HFFc6 (cell line): Measurements from ENCODE around the gene PRR33. TPM values are rescaled to one million over a fixed set of nuclear protein-coding genes. Genes with fewer than 3 reads are reported as not detected.

Source experiments
- DNase-seq: peaks from one replicate; pipeline ENCODE4 v3.0.0-alpha.2; 2018
- H3K27ac Mint-ChIP-seq: 2 replicates; pipeline ENCODE4 v1.8.0; 2020; ENCODE audit warnings: mild to moderate bottlenecking, mixed read lengths
- H3K27me3 Mint-ChIP-seq: 2 replicates; pipeline ENCODE4 v1.8.0; 2021; ENCODE audit warnings: mild to moderate bottlenecking, moderate library complexity, mixed read lengths; ENCODE audit not compliant: insufficient read depth
- H3K36me3 Mint-ChIP-seq: 2 replicates; pipeline ENCODE4 v1.8.0; 2021; ENCODE audit warnings: low read depth, mixed read lengths
- H3K4me1 Mint-ChIP-seq: 2 replicates; pipeline ENCODE4 v1.8.0; 2020; ENCODE audit warnings: low read depth, mixed read lengths
- H3K4me3 Mint-ChIP-seq: 2 replicates; pipeline ENCODE4 v1.8.0; 2020; ENCODE audit warnings: mild to moderate bottlenecking, moderate library complexity, mixed read lengths
- H3K9me3 Mint-ChIP-seq: 2 replicates; pipeline ENCODE4 v1.8.0; 2020; ENCODE audit warnings: mild to moderate bottlenecking, mixed read lengths
- microRNA-seq: library from miRNA; unstranded; fragments of <30 nt; microRNA quantifications from one replicate; pipeline ENCODE4, GENCODE V29; 2019
- total RNA-seq, 6 experiments: library from RNA; stranded (reverse); fragmentation: NEBNext Ultra II Directional; extraction: Animal tissue kit (Norgen Biotek cat#: 25700); gene quantifications; 2 replicates in 1 of 6; 3 replicates in 5 of 6; pipeline ENCODE4 v1.2.3, GENCODE V29; 2021
- TF ChIP-seq, protein P1 (sequence below): fragments of 200-600 bp; sonication (generic); IDR thresholded peaks from 2 replicates; pipeline ENCODE4 v1.5.0; 2021; ENCODE audit warnings: antibody characterized with exemption, mild to moderate bottlenecking

PRR33 gene
- total RNA-seq, 6 experiments from 2014 or later, result not detected

GRCh38 chr11:1839204-1839923, 52.3 kb downstream of the PRR33 start:
- TF ChIP-seq, protein P1, sequence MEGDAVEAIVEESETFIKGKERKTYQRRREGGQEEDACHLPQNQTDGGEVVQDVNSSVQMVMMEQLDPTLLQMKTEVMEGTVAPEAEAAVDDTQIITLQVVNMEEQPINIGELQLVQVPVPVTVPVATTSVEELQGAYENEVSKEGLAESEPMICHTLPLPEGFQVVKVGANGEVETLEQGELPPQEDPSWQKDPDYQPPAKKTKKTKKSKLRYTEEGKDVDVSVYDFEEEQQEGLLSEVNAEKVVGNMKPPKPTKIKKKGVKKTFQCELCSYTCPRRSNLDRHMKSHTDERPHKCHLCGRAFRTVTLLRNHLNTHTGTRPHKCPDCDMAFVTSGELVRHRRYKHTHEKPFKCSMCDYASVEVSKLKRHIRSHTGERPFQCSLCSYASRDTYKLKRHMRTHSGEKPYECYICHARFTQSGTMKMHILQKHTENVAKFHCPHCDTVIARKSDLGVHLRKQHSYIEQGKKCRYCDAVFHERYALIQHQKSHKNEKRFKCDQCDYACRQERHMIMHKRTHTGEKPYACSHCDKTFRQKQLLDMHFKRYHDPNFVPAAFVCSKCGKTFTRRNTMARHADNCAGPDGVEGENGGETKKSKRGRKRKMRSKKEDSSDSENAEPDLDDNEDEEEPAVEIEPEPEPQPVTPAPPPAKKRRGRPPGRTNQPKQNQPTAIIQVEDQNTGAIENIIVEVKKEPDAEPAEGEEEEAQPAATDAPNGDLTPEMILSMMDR, result no peak
- no peak overlapping the region for H3K27ac Mint-ChIP-seq
- H3K9me3 Mint-ChIP-seq, result no peaks in the 10 kb centered on the region
- no peak overlapping the region for H3K4me3 Mint-ChIP-seq
- no peaks in the 10 kb centered on the region for H3K36me3 Mint-ChIP-seq
- no peaks in the 10 kb centered on the region for H3K4me1 Mint-ChIP-seq
- H3K27me3 Mint-ChIP-seq, result peaks cover 4% of the 10 kb centered on the region
- no peak for DNase-seq

DNA sequence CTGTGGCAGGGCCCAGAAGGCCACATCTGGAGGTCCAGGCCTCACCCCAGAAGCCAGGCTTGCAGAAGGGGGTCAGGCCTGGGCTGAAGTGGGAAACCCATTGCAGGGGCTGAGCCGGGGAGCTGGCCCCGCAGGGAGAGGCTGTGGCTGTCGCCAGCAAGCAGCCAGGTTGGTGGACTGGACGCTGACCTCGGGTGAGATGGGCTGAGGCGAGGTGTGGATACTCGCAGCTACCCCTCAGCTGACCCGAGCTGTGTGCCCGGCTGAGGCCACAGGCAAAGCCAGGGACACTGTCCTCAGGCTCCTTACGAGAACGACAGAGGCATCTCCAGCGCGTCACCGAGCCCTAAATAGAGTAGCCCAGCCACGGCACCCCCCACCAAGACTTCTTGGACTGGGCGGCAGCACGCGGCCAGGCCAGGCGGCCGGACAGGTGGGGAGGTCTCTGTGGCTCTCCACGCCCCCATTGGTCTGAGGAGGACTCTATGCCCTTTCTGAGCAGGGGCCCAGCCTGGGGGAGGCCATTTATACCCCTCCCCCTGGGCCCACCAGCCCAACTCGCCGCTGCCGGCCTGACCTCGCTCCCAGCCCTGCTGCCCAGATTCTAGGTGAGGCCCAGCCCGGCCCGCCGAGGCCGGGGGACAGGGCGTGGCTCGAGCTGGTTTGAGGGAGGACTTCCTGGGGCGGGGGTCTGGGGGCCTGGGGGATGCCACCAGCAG, 53.1 kb downstream of the PRR33 start, which contains the start of gene TNNI2:
TSS of gene TNNI2 (plus strand) at position 556 of the 719 bp plus-strand sequence. CDS start 716 bp downstream, outside the sequence.
- H3K27me3 Mint-ChIP-seq, result peaks cover 4% of the 10 kb centered on the region
- no peak within 1 kb of the TSS for H3K4me3 Mint-ChIP-seq
- H3K36me3 Mint-ChIP-seq, result no peaks in the 10 kb centered on the region
- TF ChIP-seq, protein P1, result no peak
- no peak for DNase-seq
- H3K4me1 Mint-ChIP-seq, result no peaks in the 10 kb centered on the region
- H3K9me3 Mint-ChIP-seq, result no peaks in the 10 kb centered on the region
- no peak within 1 kb of the TSS for H3K27ac Mint-ChIP-seq

Small RNAs within 50 kb of the gene (microRNA-seq; reads per million reads assigned to microRNA genes)
- gene MIR4298 (not detected), gene MIR7847 (not detected)

Other genes starting within 250 kb of the PRR33 start
- not detected for gene KRTAP5-6, start 194.7 kb downstream of the PRR33 start, total RNA-seq
- gene IFITM10, start 141.3 kb downstream of the PRR33 start, total RNA-seq, result under 1 TPM; 0.21 to 0.71 (median 0.45) TPM
- 100 to 1,000 TPM; 212 to 240 (median 229) TPM for gene CTSD, start 128.0 kb downstream of the PRR33 start, total RNA-seq
- not detected for gene SYT8, start 56.9 kb downstream of the PRR33 start, total RNA-seq
- not detected for gene TNNI2, start 52.9 kb downstream of the PRR33 start, total RNA-seq
- 1 to 10 TPM in 1 of 6 experiments, under 1 TPM in 3, not detected in 2; 0.18 to 2.6 (median 0.27) TPM for gene LSP1, start 38.8 kb downstream of the PRR33 start, total RNA-seq
- not detected for gene TNNT3, start 27.8 kb upstream of the PRR33 start, total RNA-seq
- 100 to 1,000 TPM in 4 of 6 experiments, 10 to 100 TPM in 2; 83.8 to 116 (median 110) TPM for gene MRPL23, start 55.4 kb upstream of the PRR33 start, total RNA-seq
- gene H19, start 105.9 kb upstream of the PRR33 start, total RNA-seq, result under 1 TPM in 2 of 6 experiments, not detected in 4; 0.25 to 0.33 TPM
- 1 to 10 TPM in 5 of 6 experiments, under 1 TPM in 1; 0.90 to 2.6 (median 2.0) TPM for gene IGF2, start 247.5 kb upstream of the PRR33 start, total RNA-seq